ENCODE data around the gene ACTN3.

ACTN3 gene

DNA sequence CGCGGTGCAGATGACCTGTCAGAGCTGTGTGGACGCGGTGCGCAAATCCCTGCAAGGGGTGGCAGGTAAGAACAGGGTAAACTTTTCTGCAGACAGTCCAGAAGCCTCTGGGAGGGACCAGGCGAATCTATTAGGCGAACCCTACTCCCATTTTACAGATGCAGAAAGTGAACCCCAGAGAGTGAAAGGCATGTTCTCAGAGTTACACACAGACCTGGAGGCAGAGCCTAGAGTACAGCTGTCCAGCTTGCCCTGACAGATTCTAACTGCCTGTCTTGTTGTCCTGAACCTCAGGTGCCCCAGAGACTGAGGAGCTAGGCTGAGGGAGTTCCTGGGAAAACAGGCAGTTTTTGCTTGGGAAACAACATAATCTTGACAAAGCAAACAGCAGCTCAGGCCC, 46.9 kb downstream of the ACTN3 start:
- intact Hi-C loops (cut with DNase I; ENCODE audit: low total_unique reads): no loop called here
- peak overlapping the region; percentile 81 to 90 for H3K27ac ChIP-seq

DNA sequence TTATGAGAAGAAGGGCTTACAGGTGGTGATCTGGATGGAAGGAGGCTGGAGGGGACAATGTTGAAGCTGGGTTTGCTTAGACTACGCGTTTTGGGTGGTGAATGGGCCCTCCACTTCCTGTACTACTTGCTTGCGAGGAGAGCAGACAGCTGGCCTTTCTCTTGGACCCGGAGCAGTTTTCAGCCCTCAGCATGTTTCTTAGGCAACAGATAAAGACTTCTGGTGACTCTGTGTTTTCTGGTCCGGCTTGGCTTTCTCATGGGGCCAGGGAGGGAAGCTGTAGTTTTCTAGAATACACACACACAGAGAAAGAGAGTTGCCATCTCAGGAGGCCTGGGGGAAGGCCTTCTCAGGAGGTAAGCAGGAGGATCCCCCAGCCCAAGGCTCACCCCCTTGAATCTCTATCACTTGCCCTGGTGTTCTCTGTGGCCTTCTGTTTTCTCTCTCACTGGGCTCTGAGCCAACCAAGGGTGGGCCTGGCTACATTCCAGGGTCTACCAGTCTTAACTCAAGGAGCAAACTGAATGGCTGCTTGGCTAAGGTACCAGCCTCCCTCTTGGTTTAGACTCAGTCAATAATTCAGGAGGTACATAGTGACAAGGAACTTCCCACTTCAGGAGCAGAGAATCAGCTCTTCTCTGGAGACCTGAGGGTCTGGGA, 48.7 kb downstream of the ACTN3 start:
- Histone ChIP-seq H3K27me3 (no peaks in the 10 kb centered on the region), H3K4me3 (no peak overlapping the region), H3K4me1 (peaks cover 0 to 33% (median 20%) of the 10 kb centered on the region in 4 donors), H3K27ac (peak overlapping the region in 1 of 2 donors; percentile 31), H3K36me3 (peaks cover 0 to 18% (median 10%) of the 10 kb centered on the region in 3 donors), H3K9me3 (no peaks in the 10 kb centered on the region)
- TF ChIP-seq, protein P1, sequence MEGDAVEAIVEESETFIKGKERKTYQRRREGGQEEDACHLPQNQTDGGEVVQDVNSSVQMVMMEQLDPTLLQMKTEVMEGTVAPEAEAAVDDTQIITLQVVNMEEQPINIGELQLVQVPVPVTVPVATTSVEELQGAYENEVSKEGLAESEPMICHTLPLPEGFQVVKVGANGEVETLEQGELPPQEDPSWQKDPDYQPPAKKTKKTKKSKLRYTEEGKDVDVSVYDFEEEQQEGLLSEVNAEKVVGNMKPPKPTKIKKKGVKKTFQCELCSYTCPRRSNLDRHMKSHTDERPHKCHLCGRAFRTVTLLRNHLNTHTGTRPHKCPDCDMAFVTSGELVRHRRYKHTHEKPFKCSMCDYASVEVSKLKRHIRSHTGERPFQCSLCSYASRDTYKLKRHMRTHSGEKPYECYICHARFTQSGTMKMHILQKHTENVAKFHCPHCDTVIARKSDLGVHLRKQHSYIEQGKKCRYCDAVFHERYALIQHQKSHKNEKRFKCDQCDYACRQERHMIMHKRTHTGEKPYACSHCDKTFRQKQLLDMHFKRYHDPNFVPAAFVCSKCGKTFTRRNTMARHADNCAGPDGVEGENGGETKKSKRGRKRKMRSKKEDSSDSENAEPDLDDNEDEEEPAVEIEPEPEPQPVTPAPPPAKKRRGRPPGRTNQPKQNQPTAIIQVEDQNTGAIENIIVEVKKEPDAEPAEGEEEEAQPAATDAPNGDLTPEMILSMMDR (IDR thresholded peaks at IDR 0.05): no peak
- intact Hi-C loops (cut with DNase I; ENCODE audit: low total_unique reads): no loop called here
- no peak for DNase-seq

More for the DNA sequence above, 46.9 kb downstream of the ACTN3 start:
- Histone ChIP-seq H3K4me1 (peaks cover 0 to 33% (median 20%) of the 10 kb centered on the region in 4 donors), H3K27me3 (no peaks in the 10 kb centered on the region), H3K36me3 (peaks cover 0 to 3% (median 0%) of the 10 kb centered on the region in 3 donors), H3K4me3 (peak overlapping the region; percentile 68 to 72), H3K9me3 (no peaks in the 10 kb centered on the region)
- TF ChIP-seq, protein P1 (IDR thresholded peaks at IDR 0.05): no peak
- DNase-seq: no peak

DNA sequence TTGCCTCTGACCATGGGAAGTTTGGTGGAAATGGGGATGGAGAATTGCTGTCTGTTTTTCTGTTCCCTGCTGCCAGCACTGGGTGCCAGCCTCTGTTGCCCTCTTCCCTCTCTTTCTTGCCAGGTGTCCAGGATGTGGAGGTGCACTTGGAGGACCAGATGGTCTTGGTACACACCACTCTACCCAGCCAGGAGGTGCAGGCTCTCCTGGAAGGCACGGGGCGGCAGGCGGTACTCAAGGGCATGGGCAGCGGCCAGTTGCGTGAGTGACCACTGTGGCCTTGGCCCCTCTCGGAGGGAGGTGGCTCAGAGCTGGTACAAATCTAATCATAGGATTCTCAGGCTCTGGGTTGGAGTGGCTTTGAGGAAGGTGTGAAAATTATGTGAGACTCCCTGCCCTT, 52.3 kb downstream of the ACTN3 start:
- Histone ChIP-seq H3K27ac (no peak overlapping the region), H3K27me3 (no peaks in the 10 kb centered on the region), H3K4me1 (peaks cover 0 to 44% (median 25%) of the 10 kb centered on the region in 4 donors), H3K4me3 (no peak overlapping the region), H3K9me3 (no peaks in the 10 kb centered on the region), H3K36me3 (peaks cover 0 to 27% (median 10%) of the 10 kb centered on the region in 3 donors)
- intact Hi-C loops (cut with DNase I; ENCODE audit: low total_unique reads): no loop called here
- TF ChIP-seq, protein P1 (IDR thresholded peaks at IDR 0.05): no peak
- DNase-seq: no peak

DNA sequence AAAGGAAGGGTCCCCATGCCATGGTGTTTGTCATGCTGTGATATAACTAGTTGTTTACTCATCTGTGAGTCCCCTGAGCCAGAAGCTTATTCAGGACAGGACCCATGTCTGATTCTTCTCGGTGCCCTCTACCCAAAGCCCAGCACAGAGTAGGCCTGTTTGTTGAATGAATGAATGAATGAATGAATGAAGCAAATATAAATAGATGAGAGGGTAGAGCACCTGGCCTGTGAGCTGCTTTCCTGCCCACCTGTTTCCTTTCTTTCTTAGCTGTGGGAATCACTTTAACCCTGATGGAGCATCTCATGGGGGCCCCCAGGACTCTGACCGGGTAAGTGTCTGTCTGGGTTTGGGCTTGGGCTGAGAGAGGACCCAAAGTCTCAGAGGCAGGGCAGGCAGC, 53.5 kb downstream of the ACTN3 start:
- Histone ChIP-seq H3K4me3 (no peak overlapping the region), H3K27ac (peak overlapping the region; percentile 12 to 29), H3K27me3 (no peaks in the 10 kb centered on the region), H3K36me3 (peaks cover 0 to 37% (median 12%) of the 10 kb centered on the region in 3 donors), H3K9me3 (no peaks in the 10 kb centered on the region), H3K4me1 (peaks cover 0 to 32% (median 19%) of the 10 kb centered on the region in 4 donors)
- intact Hi-C loops (cut with DNase I; ENCODE audit: low total_unique reads): no loop called here
- DNase-seq: no peak
- TF ChIP-seq, protein P1 (IDR thresholded peaks at IDR 0.05): no peak

DNA sequence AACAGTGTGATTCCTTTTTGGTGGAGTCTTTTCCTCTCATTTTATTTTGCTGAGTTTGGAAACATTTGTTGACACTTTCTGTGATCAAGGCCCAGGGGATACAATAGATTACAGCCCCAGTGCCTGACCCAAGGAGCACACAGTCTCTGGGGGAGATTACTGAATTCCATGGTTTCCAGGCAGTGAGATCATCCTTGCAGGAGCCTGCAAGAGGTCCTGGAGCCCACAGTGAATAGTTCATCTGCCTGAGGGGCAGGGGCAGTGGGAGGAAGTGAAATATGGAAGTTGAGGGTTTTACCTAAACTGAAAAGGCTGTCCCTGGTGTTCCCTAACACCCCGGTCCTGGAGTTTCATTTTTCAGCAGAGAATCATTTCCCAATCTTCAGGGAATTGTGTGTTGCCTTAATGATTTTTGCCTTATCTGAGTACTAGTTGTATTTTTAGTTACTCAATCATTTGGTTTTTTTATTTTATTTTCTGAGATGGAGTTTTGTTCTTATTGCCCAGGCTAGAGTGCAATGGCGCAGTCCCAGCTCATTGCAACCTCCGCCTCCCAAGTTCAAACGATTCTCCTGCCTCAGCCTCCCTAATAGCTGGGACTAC, 54.0 kb downstream of the ACTN3 start:
- TF ChIP-seq, protein P1 (IDR thresholded peaks at IDR 0.05): no peak
- Histone ChIP-seq H3K27ac (peak overlapping the region; percentile 12 to 65), H3K27me3 (no peaks in the 10 kb centered on the region), H3K9me3 (no peaks in the 10 kb centered on the region), H3K4me1 (peaks cover 0 to 27% (median 17%) of the 10 kb centered on the region in 4 donors), H3K4me3 (no peak overlapping the region), H3K36me3 (peaks cover 0 to 43% (median 17%) of the 10 kb centered on the region in 3 donors)
- intact Hi-C loops (cut with DNase I; ENCODE audit: low total_unique reads): no loop called here
- no peak for DNase-seq

Data from tibial artery (tissue), 4 donors.